ENCODE measurements around the gene NTN1.

The NTN1 gene

DNA sequence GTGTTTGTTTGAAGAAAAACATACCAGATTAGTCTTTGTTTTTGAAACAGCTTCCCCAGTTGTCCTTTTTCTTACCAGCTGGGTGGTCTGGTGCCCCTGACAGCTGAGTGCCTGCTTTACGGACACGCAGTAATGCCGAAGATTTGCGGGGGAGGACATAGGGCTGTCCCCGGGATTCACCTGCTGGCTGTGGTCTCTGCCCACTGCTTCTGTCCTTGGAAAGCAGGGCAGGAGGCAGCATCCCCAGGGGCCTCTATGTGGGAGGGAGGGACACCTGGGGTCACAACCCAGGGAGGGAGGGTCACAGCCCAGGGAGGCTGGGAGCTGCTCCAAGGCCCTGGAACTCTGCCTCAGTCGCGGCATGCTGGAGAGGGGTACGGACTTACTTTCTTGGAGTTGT is 221.7 kb downstream of the NTN1 start:
- Histone ChIP-seq H3K27me3 (ENCODE audit: control insufficient read depth in 5 of 5, insufficient read depth in 4 of 5, low read length in 5 of 5) (no peaks in the 10 kb centered on the region), H3K36me3 (ENCODE audit: control insufficient read depth in 5 of 5, insufficient read depth in 5 of 5, low read length in 5 of 5) (peaks cover 0 to 5% (median 0%) of the 10 kb centered on the region in 5 donors), H3K27ac (ENCODE audit: low read depth, low read length) (peak overlapping the region; percentile 10), H3K4me3 (ENCODE audit: low read depth in 1 of 5, low read length in 5 of 5) (no peak overlapping the region), H3K9ac (ENCODE audit: low read length in 5 of 5) (no peak overlapping the region), H3K9me3 (ENCODE audit: control insufficient read depth in 5 of 5, low read length in 5 of 5) (no peaks in the 10 kb centered on the region), H3K4me1 (ENCODE audit: control insufficient read depth in 5 of 5, insufficient read depth in 5 of 5, low read length in 5 of 5) (peaks cover 6 to 66% (median 52%) of the 10 kb centered on the region in 5 donors)

DNA sequence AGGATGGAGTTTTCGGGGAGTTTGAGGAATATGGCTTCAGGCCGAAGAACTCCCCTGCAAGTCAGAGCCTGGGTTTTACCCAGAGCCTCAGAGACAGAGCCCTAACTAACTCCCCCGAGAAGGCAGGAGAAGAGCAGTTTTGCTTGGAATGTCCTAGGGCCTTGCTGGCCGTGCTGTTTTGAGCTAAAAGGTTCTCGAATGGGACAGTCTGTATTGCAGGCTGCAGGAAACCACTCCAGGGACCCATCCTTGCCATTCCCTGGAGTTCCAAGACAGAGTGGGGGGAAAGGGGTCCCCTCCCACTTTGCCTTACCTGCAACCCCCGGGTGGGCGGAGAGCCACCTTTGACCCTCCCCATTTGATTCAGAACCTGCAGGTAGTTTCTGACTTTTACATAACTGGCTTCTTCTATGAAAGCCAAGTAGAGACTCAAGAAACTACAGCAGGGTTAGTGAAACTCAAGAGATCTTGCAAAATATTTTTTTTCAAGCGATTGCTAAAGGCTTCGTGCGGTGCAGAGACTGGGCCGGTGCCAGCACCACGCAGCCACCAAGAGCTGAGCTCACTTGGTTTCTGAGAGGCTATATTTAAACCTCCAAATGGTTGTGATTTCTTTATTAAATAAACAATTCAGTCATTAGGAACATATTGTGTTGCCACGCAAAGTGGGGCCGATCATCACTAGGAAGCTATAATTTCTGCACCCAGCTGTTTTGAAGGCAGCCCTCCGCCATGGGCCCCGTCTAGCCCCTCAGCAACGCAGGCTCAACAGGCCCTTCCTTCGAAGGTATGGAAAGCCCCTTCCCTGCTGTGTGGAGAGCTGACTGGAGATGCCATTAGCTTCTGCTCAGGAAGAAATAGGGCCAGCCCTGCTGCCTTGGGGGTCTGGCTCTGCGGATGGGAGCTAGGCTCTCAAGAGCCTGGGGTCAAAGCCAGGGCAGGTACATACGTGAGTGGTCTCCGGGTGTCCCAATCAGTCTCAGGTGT is 223.0 kb downstream of the NTN1 start:
- H3K4me3 ChIP-seq (ENCODE audit: low read depth in 1 of 5, low read length in 5 of 5), result no peak overlapping the region
- peaks cover 6 to 53% (median 38%) of the 10 kb centered on the region in 5 donors for H3K4me1 ChIP-seq (ENCODE audit: control insufficient read depth in 5 of 5, insufficient read depth in 5 of 5, low read length in 5 of 5)
- peak overlapping the region in 1 of 5 donors; percentile 28 for H3K9ac ChIP-seq (ENCODE audit: low read length in 5 of 5)
- peak overlapping the region; percentile 38 for H3K27ac ChIP-seq (ENCODE audit: low read depth, low read length)
- no peaks in the 10 kb centered on the region for H3K27me3 ChIP-seq (ENCODE audit: control insufficient read depth in 5 of 5, insufficient read depth in 4 of 5, low read length in 5 of 5)
- H3K9me3 ChIP-seq (ENCODE audit: control insufficient read depth in 5 of 5, low read length in 5 of 5), result no peaks in the 10 kb centered on the region
- H3K36me3 ChIP-seq (ENCODE audit: control insufficient read depth in 5 of 5, insufficient read depth in 5 of 5, low read length in 5 of 5), result peaks cover 0 to 18% (median 8%) of the 10 kb centered on the region in 5 donors

DNA sequence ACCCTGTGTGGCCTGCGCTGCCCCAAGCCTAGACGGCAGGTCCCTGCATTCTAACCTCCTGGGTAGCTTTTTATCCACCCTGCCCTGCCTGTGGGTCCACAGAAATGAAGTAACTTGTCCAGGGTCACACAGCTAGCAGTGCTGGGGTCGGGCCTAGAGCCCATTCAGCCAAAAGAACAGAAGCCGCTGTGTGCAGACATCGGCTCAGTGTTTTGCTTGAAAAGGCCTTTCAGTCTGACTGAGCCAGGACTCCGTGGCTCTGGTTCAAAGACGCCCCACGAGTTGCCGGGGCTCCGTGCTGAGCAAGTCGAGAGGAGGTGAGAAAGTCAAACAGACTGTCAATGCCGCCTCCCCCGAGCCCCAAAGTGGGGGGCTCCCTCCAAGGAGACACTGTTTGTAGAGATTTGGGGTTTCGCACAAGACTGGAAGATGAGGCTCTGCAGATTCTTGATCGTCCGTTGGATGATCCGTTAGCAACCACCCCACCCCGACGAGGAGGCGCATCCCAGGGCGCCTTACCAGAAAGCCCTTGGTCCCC is 226.2 kb downstream of the NTN1 start:
- peaks cover 0 to 25% (median 20%) of the 10 kb centered on the region in 5 donors for H3K4me1 ChIP-seq (ENCODE audit: control insufficient read depth in 5 of 5, insufficient read depth in 5 of 5, low read length in 5 of 5)
- H3K9ac ChIP-seq (ENCODE audit: low read length in 5 of 5), result no peak overlapping the region
- H3K36me3 ChIP-seq (ENCODE audit: control insufficient read depth in 5 of 5, insufficient read depth in 5 of 5, low read length in 5 of 5), result peaks cover 0 to 23% (median 12%) of the 10 kb centered on the region in 5 donors
- no peak overlapping the region for H3K27ac ChIP-seq (ENCODE audit: low read depth, low read length)
- H3K4me3 ChIP-seq (ENCODE audit: low read depth in 1 of 5, low read length in 5 of 5), result no peak overlapping the region
- no peaks in the 10 kb centered on the region for H3K9me3 ChIP-seq (ENCODE audit: control insufficient read depth in 5 of 5, low read length in 5 of 5)
- H3K27me3 ChIP-seq (ENCODE audit: control insufficient read depth in 5 of 5, insufficient read depth in 4 of 5, low read length in 5 of 5), result no peaks in the 10 kb centered on the region

DNA sequence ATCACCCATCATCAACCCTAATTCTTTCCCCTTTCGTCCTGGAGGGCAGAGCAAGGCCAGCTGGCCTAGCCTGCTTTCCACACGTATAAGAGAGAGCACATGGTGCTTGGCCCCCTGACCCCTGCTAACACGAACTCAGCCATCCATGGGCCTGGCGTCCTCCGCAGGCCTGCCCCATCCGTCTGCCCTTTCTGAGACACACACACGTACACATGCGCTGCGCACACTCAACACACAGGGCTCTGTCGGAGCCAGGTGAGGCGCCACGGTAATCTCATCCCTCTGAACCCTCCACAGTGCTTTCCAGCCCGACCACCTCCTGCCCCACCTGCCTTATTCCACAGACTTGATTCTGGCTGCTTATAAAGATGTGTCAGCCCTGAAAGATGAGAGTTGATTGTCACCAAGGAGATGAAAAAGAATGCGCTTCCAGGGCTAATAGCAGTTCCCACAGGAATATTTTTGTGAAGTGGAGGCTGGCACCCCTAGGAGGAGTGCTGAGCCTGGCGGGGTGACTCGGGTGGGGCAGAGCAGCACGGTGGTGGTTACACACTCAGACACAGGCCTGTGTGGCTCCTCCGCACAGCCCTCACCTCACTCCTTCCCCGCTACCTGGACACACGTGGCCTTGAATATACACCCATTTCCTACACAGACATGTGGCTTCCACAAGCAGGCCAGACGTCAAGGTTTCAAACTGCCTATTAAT is 228.1 kb downstream of the NTN1 start:
- Histone ChIP-seq H3K36me3 (ENCODE audit: control insufficient read depth in 5 of 5, insufficient read depth in 5 of 5, low read length in 5 of 5) (peaks cover 0 to 23% (median 14%) of the 10 kb centered on the region in 5 donors), H3K4me1 (ENCODE audit: control insufficient read depth in 5 of 5, insufficient read depth in 5 of 5, low read length in 5 of 5) (peaks cover 0 to 7% (median 6%) of the 10 kb centered on the region in 5 donors), H3K27ac (ENCODE audit: low read depth, low read length) (no peak overlapping the region), H3K27me3 (ENCODE audit: control insufficient read depth in 5 of 5, insufficient read depth in 4 of 5, low read length in 5 of 5) (no peaks in the 10 kb centered on the region), H3K9ac (ENCODE audit: low read length in 5 of 5) (no peak overlapping the region), H3K4me3 (ENCODE audit: low read depth in 1 of 5, low read length in 5 of 5) (no peak overlapping the region), H3K9me3 (ENCODE audit: control insufficient read depth in 5 of 5, low read length in 5 of 5) (no peaks in the 10 kb centered on the region)

DNA sequence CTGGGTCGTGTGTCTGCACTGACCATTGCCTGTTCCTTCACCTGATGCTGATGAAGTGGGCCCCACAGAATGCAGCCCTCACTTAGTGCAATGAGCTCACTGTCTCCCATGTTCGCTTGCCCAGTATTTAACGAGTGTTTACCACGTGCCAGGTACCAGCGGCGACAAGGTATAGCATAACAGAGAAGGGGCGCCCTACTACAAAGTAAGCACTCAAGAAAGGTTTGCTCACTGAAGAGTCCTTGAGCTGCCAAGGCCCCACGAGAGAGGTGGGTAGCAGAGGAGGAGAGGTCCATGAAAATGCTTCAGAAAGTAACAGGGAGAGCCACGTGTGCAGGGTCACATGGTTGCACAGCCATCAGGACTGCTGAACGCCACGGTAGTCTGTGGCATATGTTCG is 230.0 kb downstream of the NTN1 start:
- Histone ChIP-seq H3K27me3 (ENCODE audit: control insufficient read depth in 5 of 5, insufficient read depth in 4 of 5, low read length in 5 of 5) (no peaks in the 10 kb centered on the region), H3K9me3 (ENCODE audit: control insufficient read depth in 5 of 5, low read length in 5 of 5) (no peaks in the 10 kb centered on the region), H3K27ac (ENCODE audit: low read depth, low read length) (no peak overlapping the region), H3K36me3 (ENCODE audit: control insufficient read depth in 5 of 5, insufficient read depth in 5 of 5, low read length in 5 of 5) (peaks cover 0 to 23% (median 14%) of the 10 kb centered on the region in 5 donors), H3K9ac (ENCODE audit: low read length in 5 of 5) (no peak overlapping the region), H3K4me1 (ENCODE audit: control insufficient read depth in 5 of 5, insufficient read depth in 5 of 5, low read length in 5 of 5) (peaks cover 0 to 1% (median under 1%) of the 10 kb centered on the region in 5 donors), H3K4me3 (ENCODE audit: low read depth in 1 of 5, low read length in 5 of 5) (no peak overlapping the region)

DNA sequence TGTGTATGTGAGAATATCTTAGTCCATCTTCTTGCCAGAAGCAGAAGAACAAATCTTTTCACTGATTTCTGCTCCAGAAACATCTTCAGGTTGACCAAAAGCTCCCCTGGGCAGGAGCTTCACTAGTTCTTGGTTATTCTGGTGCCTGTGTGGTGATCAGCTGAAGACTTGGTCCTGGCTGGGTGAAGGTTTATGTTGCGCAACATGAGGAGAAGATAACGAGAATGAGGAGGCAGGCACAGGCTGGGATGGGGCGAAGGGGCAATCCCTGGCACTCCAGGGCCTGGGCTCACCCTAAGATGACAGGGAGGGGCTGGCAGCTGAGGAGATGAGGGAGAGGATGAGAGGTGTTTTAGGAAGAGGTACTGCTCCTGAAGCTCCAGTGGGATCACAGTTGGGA is 232.0 kb downstream of the NTN1 start:
- Histone ChIP-seq H3K4me1 (ENCODE audit: control insufficient read depth in 5 of 5, insufficient read depth in 5 of 5, low read length in 5 of 5) (peaks cover 0 to 13% (median 9%) of the 10 kb centered on the region in 5 donors), H3K27me3 (ENCODE audit: control insufficient read depth in 5 of 5, insufficient read depth in 4 of 5, low read length in 5 of 5) (no peaks in the 10 kb centered on the region), H3K36me3 (ENCODE audit: control insufficient read depth in 5 of 5, insufficient read depth in 5 of 5, low read length in 5 of 5) (peaks cover 0 to 16% (median 11%) of the 10 kb centered on the region in 5 donors), H3K27ac (ENCODE audit: low read depth, low read length) (no peak overlapping the region), H3K4me3 (ENCODE audit: low read depth in 1 of 5, low read length in 5 of 5) (no peak overlapping the region), H3K9me3 (ENCODE audit: control insufficient read depth in 5 of 5, low read length in 5 of 5) (no peaks in the 10 kb centered on the region), H3K9ac (ENCODE audit: low read length in 5 of 5) (no peak overlapping the region)

DNA sequence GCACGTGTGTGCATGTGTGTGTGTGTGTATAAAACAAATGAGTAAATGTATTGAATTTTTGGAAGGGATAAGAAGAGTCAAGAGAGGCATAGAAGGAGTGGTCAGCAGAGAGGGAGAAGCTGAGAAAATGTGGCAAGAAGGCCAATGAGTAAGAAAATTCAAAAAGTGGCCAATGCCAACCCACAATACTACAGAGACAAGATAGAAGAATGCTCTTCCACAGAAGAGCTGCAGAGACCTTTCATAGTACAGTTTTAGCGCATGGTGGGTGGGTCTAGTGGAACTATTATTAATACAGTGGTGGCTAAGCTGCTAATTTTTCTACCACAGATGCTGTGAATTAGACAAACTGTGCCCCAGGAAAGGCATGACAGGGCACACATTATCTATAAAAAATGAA is 233.5 kb downstream of the NTN1 start:
- H3K36me3 ChIP-seq (ENCODE audit: control insufficient read depth in 5 of 5, insufficient read depth in 5 of 5, low read length in 5 of 5), result peaks cover 0 to 2% (median 1%) of the 10 kb centered on the region in 5 donors
- no peak overlapping the region for H3K9ac ChIP-seq (ENCODE audit: low read length in 5 of 5)
- H3K4me3 ChIP-seq (ENCODE audit: low read depth in 1 of 5, low read length in 5 of 5), result no peak overlapping the region
- H3K27me3 ChIP-seq (ENCODE audit: control insufficient read depth in 5 of 5, insufficient read depth in 4 of 5, low read length in 5 of 5), result no peaks in the 10 kb centered on the region
- no peaks in the 10 kb centered on the region for H3K9me3 ChIP-seq (ENCODE audit: control insufficient read depth in 5 of 5, low read length in 5 of 5)
- H3K4me1 ChIP-seq (ENCODE audit: control insufficient read depth in 5 of 5, insufficient read depth in 5 of 5, low read length in 5 of 5), result peaks cover 0 to 26% (median 9%) of the 10 kb centered on the region in 5 donors
- H3K27ac ChIP-seq (ENCODE audit: low read depth, low read length), result no peak overlapping the region

DNA sequence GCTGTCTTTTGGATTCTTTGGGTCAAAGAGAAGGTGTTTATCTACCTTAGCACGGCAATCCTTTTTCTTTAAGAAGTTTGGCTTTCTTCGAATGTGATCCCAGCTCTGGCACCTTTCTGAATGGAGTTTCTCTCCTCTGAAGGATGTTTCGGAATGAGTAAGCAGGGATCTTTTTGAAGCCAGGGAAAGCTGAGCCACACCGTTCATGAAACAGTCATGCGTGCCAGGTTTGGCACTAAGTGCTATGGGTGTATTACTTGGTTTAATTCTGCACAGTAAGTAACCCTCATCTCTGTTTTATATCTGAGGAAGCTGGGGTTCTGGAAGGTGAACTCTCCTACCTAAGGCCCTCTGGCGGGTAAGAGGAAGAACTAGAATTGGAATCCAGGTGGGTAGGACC is 234.5 kb downstream of the NTN1 start:
- Histone ChIP-seq H3K4me3 (ENCODE audit: low read depth in 1 of 5, low read length in 5 of 5) (no peak overlapping the region), H3K36me3 (ENCODE audit: control insufficient read depth in 5 of 5, insufficient read depth in 5 of 5, low read length in 5 of 5) (peaks cover 0 to 2% (median 0%) of the 10 kb centered on the region in 5 donors), H3K4me1 (ENCODE audit: control insufficient read depth in 5 of 5, insufficient read depth in 5 of 5, low read length in 5 of 5) (peaks cover 0 to 32% (median 10%) of the 10 kb centered on the region in 5 donors), H3K9ac (ENCODE audit: low read length in 5 of 5) (no peak overlapping the region), H3K27me3 (ENCODE audit: control insufficient read depth in 5 of 5, insufficient read depth in 4 of 5, low read length in 5 of 5) (no peaks in the 10 kb centered on the region), H3K27ac (ENCODE audit: low read depth, low read length) (no peak overlapping the region), H3K9me3 (ENCODE audit: control insufficient read depth in 5 of 5, low read length in 5 of 5) (no peaks in the 10 kb centered on the region)

DNA sequence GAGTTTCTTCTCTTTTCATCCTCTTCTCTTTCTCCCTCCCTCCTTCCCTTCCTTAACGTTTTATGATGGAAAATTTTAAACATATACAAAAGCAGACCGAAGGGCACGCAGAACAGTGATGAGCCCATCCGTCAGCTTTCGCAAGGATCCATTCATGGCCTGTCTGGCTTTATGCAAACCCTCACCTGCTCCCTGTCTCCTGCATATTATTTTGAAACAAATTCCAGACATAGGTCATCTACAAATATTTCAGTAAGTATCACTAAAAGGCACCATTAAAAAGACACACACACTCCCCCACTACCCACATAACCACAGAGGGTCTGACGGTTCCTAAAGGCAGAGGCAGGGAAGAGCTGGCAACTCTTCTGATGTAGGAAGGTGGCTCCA is 235.0 kb downstream of the NTN1 start:
- no peak overlapping the region for H3K27ac ChIP-seq (ENCODE audit: low read depth, low read length)

More for the DNA sequence above, 235.0 kb downstream of the NTN1 start:
- peak overlapping the region in 1 of 5 donors; percentile 21 for H3K9ac ChIP-seq (ENCODE audit: low read length in 5 of 5)
- H3K36me3 ChIP-seq (ENCODE audit: control insufficient read depth in 5 of 5, insufficient read depth in 5 of 5, low read length in 5 of 5), result peaks cover 0 to 2% (median 0%) of the 10 kb centered on the region in 5 donors
- no peaks in the 10 kb centered on the region for H3K9me3 ChIP-seq (ENCODE audit: control insufficient read depth in 5 of 5, low read length in 5 of 5)
- peaks cover 0 to 37% (median 14%) of the 10 kb centered on the region in 5 donors for H3K4me1 ChIP-seq (ENCODE audit: control insufficient read depth in 5 of 5, insufficient read depth in 5 of 5, low read length in 5 of 5)
- H3K4me3 ChIP-seq (ENCODE audit: low read depth in 1 of 5, low read length in 5 of 5), result no peak overlapping the region
- no peaks in the 10 kb centered on the region for H3K27me3 ChIP-seq (ENCODE audit: control insufficient read depth in 5 of 5, insufficient read depth in 4 of 5, low read length in 5 of 5)

All from subcutaneous abdominal adipose tissue (tissue), 5 donors.